Neuronal stem cell (in vitro differentiated cells): Measurements from ENCODE around the gene IL1RAPL2.
A peak's percentile ranks its signal among the peaks of the same experiment; 100 is the strongest.
"Not testable (repeated sequence)": the region's sequence is repeated elsewhere in the genome, so short reads cannot be mapped to it uniquely, and the experiment has no call there.

Experiments
- DNase-seq: peaks from one replicate; pipeline ENCODE4 v3.0.0-alpha.2; 2013; ENCODE audit warnings: low spot score
- H2AFZ ChIP-seq: one replicate; pipeline ENCODE4 v1.6.1; 2013; ENCODE audit warnings: mild to moderate bottlenecking, low read length, inconsistent platforms
- H2AK5ac ChIP-seq: 2 replicates; pipeline ENCODE4 v1.6.1; 2013; ENCODE audit warnings: low read depth, mild to moderate bottlenecking, inconsistent platforms, low read length, moderate library complexity, mixed read lengths
- H2BK120ac ChIP-seq: 2 replicates; pipeline ENCODE4 v1.6.1; 2013; ENCODE audit warnings: low read depth, mild to moderate bottlenecking, inconsistent platforms, low read length, moderate library complexity, mixed read lengths
- H2BK12ac ChIP-seq: one replicate; pipeline ENCODE4 v1.6.1; 2013; ENCODE audit warnings: low read length, inconsistent platforms
- H2BK15ac ChIP-seq: 2 replicates; pipeline ENCODE4 v1.6.1; 2013; ENCODE audit warnings: mild to moderate bottlenecking, low read length, inconsistent platforms, mixed read lengths
- H2BK5ac ChIP-seq: one replicate; pipeline ENCODE4 v1.6.1; 2013; ENCODE audit warnings: inconsistent platforms, mild to moderate bottlenecking, low read length, moderate library complexity
- H3K14ac ChIP-seq: one replicate; pipeline ENCODE4 v1.6.1; 2013; ENCODE audit warnings: low read length, inconsistent platforms
- H3K18ac ChIP-seq: 2 replicates; pipeline ENCODE4 v1.6.1; 2013; ENCODE audit warnings: low read length, inconsistent platforms
- H3K23ac ChIP-seq: 2 replicates; pipeline ENCODE4 v1.6.1; 2013; ENCODE audit warnings: low read depth, mild to moderate bottlenecking, mixed read lengths, low read length, inconsistent platforms; ENCODE audit not compliant: poor library complexity
- H3K27ac ChIP-seq: replicated peaks from 3 replicates; pipeline ENCODE4 v1.5.1; 2013; ENCODE audit warnings: low read length, inconsistent platforms
- H3K27me3 ChIP-seq, 3 experiments: 2 replicates each; pipeline ENCODE4 v1.6.1; 2013; ENCODE audit warnings: low read length in 3 of 3, mild to moderate bottlenecking in 2 of 3, inconsistent platforms in 1 of 3, low read depth in 1 of 3, mixed read lengths in 1 of 3, moderate library complexity in 1 of 3; ENCODE audit not compliant: control insufficient read depth in 3 of 3, insufficient read depth in 3 of 3
- H3K36me3 ChIP-seq, 2 donors: replicated peaks in 1 of 2; 2 replicates each; pipeline ENCODE4 v1.6.1; 2013; ENCODE audit warnings: low read length in 2 of 2; ENCODE audit not compliant: control insufficient read depth in 2 of 2, insufficient read depth in 2 of 2
- H3K4ac ChIP-seq: 2 replicates; pipeline ENCODE4 v1.6.1; 2013; ENCODE audit warnings: inconsistent platforms, mild to moderate bottlenecking, low read length, moderate library complexity
- H3K4me1 ChIP-seq, 2 donors: 1 replicate in 1 of 2; 2 replicates in 1 of 2; pipeline ENCODE4 v1.6.1; 2013; ENCODE audit warnings: low read length in 2 of 2, low read depth in 1 of 2; ENCODE audit not compliant: control insufficient read depth in 2 of 2, insufficient read depth in 1 of 2
- H3K4me2 ChIP-seq: one replicate; pipeline ENCODE4 v1.6.1; 2013; ENCODE audit warnings: mild to moderate bottlenecking, low read length, inconsistent platforms; ENCODE audit not compliant: insufficient read depth, poor library complexity, severe bottlenecking
- H3K4me3 ChIP-seq, 2 donors: 2 replicates each; pipeline ENCODE4 v1.5.1; 2013; ENCODE audit warnings: low read length in 2 of 2, mild to moderate bottlenecking in 2 of 2, inconsistent platforms in 1 of 2, moderate library complexity in 1 of 2
- H3K79me1 ChIP-seq: one replicate; pipeline ENCODE4 v1.6.1; 2013; ENCODE audit warnings: low read depth, mild to moderate bottlenecking, inconsistent platforms, low read length, moderate library complexity
- H3K9ac ChIP-seq: one replicate; pipeline ENCODE4 v1.6.1; 2013; ENCODE audit warnings: mild to moderate bottlenecking, low read depth, low read length, inconsistent platforms; ENCODE audit not compliant: poor library complexity
- H3K9me3 ChIP-seq, 2 donors: replicated peaks in 1 of 2; 2 replicates each; pipeline versions ENCODE3 to v1.6.1; 2013; ENCODE audit warnings: low read length in 2 of 2, mild to moderate bottlenecking in 2 of 2, inconsistent platforms in 1 of 2, low read depth in 1 of 2, mixed read lengths in 1 of 2, moderate library complexity in 1 of 2; ENCODE audit not compliant: control insufficient read depth in 2 of 2, insufficient read depth in 1 of 2
- H4K8ac ChIP-seq: one replicate; pipeline ENCODE4 v1.6.1; 2013; ENCODE audit warnings: low read depth, mild to moderate bottlenecking, inconsistent platforms, low read length, moderate library complexity
- H4K91ac ChIP-seq: one replicate; pipeline ENCODE4 v1.6.1; 2013; ENCODE audit warnings: low read length, low read depth, mild to moderate bottlenecking, inconsistent platforms; ENCODE audit not compliant: poor library complexity
- WGBS, 2 donors: extraction: QIAGEN DNeasy Blood & Tissue Kit; methylation state at CpG; one replicate each; pipeline ENCODE4 v1.1.7; 2013; ENCODE audit warnings: missing lambda C conversion rate in 2 of 2, mixed read lengths in 1 of 2; ENCODE audit not compliant: insufficient read length in 2 of 2, insufficient replicate concordance in 1 of 2; ENCODE audit errors: extremely low coverage in 2 of 2; 5-methylcytosine and 5-hydroxymethylcytosine counted together

IL1RAPL2 gene

DNA sequence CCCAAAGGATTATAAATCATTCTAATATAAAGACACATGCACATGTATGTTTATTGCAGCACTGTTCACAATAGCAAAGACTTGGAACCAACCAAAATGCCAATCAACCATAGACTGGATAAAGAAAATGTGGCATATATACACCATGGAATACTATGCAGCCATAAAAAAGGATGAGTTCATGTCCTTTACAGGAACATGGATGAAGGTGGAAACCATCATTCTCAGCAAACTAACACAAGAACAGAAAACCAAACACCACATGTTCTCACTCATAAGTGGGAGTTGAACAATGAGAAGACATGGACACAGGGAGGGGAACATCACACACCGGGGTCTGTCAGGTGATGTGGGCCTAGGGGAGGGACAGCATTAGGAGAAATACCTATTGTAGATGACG lies 23.6 kb upstream of the IL1RAPL2 start:
- H3K4me1 ChIP-seq, H3K4me2 ChIP-seq, H4K91ac ChIP-seq, H3K36me3 ChIP-seq, H2BK120ac ChIP-seq, H3K9ac ChIP-seq, H3K14ac ChIP-seq, H3K79me1 ChIP-seq, H3K9me3 ChIP-seq, H3K27ac ChIP-seq, H2BK5ac ChIP-seq, H4K8ac ChIP-seq, H2BK15ac ChIP-seq, H2AK5ac ChIP-seq, DNase-seq, H3K18ac ChIP-seq, H3K23ac ChIP-seq, H2AFZ ChIP-seq, H3K4me3 ChIP-seq, H3K4ac ChIP-seq, H2BK12ac ChIP-seq, H3K27me3 ChIP-seq: not testable (repeated sequence)
- no CpG with 5 or more reads among the region's 2 CpGs for WGBS, 2 donors

- Histone ChIP-seq H3K14ac (no peak overlapping the region), H2BK15ac (no peak overlapping the region), H3K23ac (no peak overlapping the region), H3K4ac (no peak overlapping the region), H2BK12ac (no peak overlapping the region), H3K79me1 (no peaks in the 10 kb centered on the region), H3K4me3 (no peak overlapping the region), H2AFZ (no peak overlapping the region), H3K18ac (no peak overlapping the region), H3K27me3 (peaks cover 0 to 46% (median 27%) of the 10 kb centered on the region in 3 experiments), H4K8ac (no peak overlapping the region), H3K36me3 (no peaks in the 10 kb centered on the region), H3K27ac (no peak overlapping the region), H4K91ac (no peak overlapping the region), H3K4me1 (no peaks in the 10 kb centered on the region), H3K9me3 (no peaks in the 10 kb centered on the region), H3K9ac (no peak overlapping the region), H2BK5ac (no peak overlapping the region), H3K4me2 (no peak overlapping the region), H2BK120ac (no peak overlapping the region), H2AK5ac (no peak overlapping the region)
- WGBS, 2 donors: no CpG with 5 or more reads among the region's 9 CpGs
- DNase-seq: no peak
Measured at GRCh38 chrX:104564335-104564734, 1.7 kb upstream of the IL1RAPL2 start.

- no peaks in the 10 kb centered on the region for H3K79me1 ChIP-seq
- H3K4me2 ChIP-seq: no peak overlapping the region
- no peak overlapping the region for H4K91ac ChIP-seq
- no peak overlapping the region for H2AFZ ChIP-seq
- no peak for DNase-seq
- H3K4me1 ChIP-seq: no peaks in the 10 kb centered on the region
- no peak overlapping the region for H3K27ac ChIP-seq
- H3K18ac ChIP-seq: no peak overlapping the region
- no peak overlapping the region for H2BK12ac ChIP-seq
- peaks cover 0 to 51% (median 27%) of the 10 kb centered on the region in 3 experiments for H3K27me3 ChIP-seq
- H2AK5ac ChIP-seq: no peak overlapping the region
- no peak overlapping the region for H4K8ac ChIP-seq
- no peak overlapping the region for H2BK5ac ChIP-seq
- no peak overlapping the region for H3K14ac ChIP-seq
- H2BK15ac ChIP-seq: no peak overlapping the region
- H3K23ac ChIP-seq: no peak overlapping the region
- no peaks in the 10 kb centered on the region for H3K9me3 ChIP-seq
- no peak overlapping the region for H3K9ac ChIP-seq
- H3K4me3 ChIP-seq: no peak overlapping the region
- WGBS, 2 donors: no CpG with 5 or more reads among the region's 39 CpGs
- no peak overlapping the region for H2BK120ac ChIP-seq
- no peak overlapping the region for H3K4ac ChIP-seq
- no peaks in the 10 kb centered on the region for H3K36me3 ChIP-seq
Measured at GRCh38 chrX:104564921-104565703, 887 bp upstream of the IL1RAPL2 start.

DNA sequence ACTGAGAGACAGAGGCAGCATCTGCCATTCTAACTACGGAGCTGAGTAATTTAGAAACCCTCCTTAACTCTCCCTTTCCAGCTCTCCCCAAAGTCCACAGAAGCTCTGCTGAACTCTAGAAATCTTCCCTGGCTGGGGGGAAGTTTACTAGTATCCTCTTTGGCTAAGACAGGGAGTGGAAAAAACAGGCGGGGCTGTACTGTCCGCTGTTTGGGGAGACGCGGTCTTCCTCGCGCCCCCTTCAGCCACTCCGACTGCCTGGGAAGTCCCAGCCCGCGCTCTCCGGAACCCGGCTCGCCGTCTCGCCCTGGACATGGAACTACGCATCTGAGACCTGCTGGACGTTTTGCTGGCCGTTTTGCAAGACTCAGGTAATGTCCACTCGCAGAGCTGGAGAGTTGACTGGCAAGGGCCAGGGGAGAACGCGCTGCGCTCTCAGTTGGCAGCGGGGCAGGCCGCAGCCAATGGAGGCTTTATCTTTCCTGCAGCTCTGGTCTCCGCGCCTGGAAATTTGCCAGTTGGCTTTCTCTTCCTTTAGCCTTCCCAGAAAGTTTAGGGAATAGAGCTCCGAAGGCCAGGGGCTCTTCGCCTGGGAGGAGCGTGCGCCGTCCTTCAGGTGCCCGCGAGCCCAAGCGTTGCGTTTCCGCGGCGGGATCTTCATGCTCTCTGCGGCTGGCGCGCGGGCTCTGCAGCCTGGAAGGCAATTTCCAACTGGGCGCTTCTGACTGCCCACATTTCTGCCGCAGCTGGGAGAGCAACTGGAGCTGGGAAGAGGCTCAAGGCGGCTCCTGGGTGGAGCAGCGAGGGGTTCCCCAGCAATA lies 892 bp downstream of the IL1RAPL2 start:
- Histone ChIP-seq H3K36me3 (no peaks in the 10 kb centered on the region), H4K91ac (no peak overlapping the region), H3K4me3 (peak overlapping the region in 1 of 2 donors; percentile 77), H2BK15ac (no peak overlapping the region), H3K9me3 (no peaks in the 10 kb centered on the region), H3K23ac (no peak overlapping the region), H3K27me3 (peaks cover 0 to 51% (median 27%) of the 10 kb centered on the region in 3 experiments), H2AFZ (no peak overlapping the region), H3K4ac (no peak overlapping the region), H3K18ac (no peak overlapping the region), H2BK12ac (no peak overlapping the region), H3K14ac (no peak overlapping the region), H3K27ac (no peak overlapping the region), H3K4me2 (peak overlapping the region; percentile 78), H2BK5ac (no peak overlapping the region), H3K4me1 (no peaks in the 10 kb centered on the region), H4K8ac (no peak overlapping the region), H2AK5ac (no peak overlapping the region), H2BK120ac (no peak overlapping the region), H3K9ac (peak overlapping the region; percentile 70), H3K79me1 (no peaks in the 10 kb centered on the region)
- peak; percentile 14 for DNase-seq
- no CpG with 5 or more reads among the region's 46 CpGs for WGBS, 2 donors
